Gastroesophageal sphincter (tissue), 4 donors: ENCODE measurements around the gene TXNDC17. TPM values are rescaled to one million over a fixed set of nuclear protein-coding genes. Genes with fewer than 3 reads are reported as not detected.

Experiments
- ATAC-seq: fragments of 150-250 bp; one replicate; pipeline ENCODE4 v1.9.1; 2016; ENCODE audit warnings: mild to moderate bottlenecking, moderate library complexity
- H3K27ac ChIP-seq, 4 donors: fragments of 200-600 bp; sonication (generic) in 3 of 4; 1 replicate in 3 of 4; 2 replicates in 1 of 4; pipeline ENCODE4 v1.5.1; 2016 to 2019
- H3K27me3 ChIP-seq: fragments of 200-600 bp; sonication (generic); one replicate; pipeline ENCODE4 v1.5.1; 2019
- H3K36me3 ChIP-seq, 2 donors: fragments of 200-600 bp; sonication (generic); one replicate each; pipeline ENCODE4 v1.5.1; 2019; ENCODE audit warnings: control low read depth in 1 of 2
- H3K4me1 ChIP-seq, 3 donors: fragments of 200-600 bp; sonication (generic); 1 replicate in 2 of 3; 2 replicates in 1 of 3; pipeline ENCODE4 v1.5.1; 2016 to 2019; ENCODE audit warnings: control low read depth in 2 of 3
- H3K4me3 ChIP-seq, 2 donors: fragments of 200-600 bp; sonication (generic); one replicate each; pipeline ENCODE4 v1.5.1; 2019; ENCODE audit warnings: mild to moderate bottlenecking in 1 of 2, moderate library complexity in 1 of 2
- H3K9me3 ChIP-seq, 3 donors: fragments of 200-600 bp; sonication (generic); one replicate each; pipeline ENCODE4 v1.5.1; 2017 to 2019; ENCODE audit warnings: control low read depth in 2 of 3
- CTCF ChIP-seq, 4 experiments: fragments of 200-600 bp in 2 of 4; fragments of 450-650 bp in 2 of 4; sonication (generic) in 1 of 4; IDR thresholded peaks; one replicate each; pipeline ENCODE4 v1.5.1; 2017 to 2019; ENCODE audit warnings: antibody characterized with exemption in 4 of 4, mild to moderate bottlenecking in 2 of 4, moderate library complexity in 2 of 4
- EP300 ChIP-seq: sonication (generic); formaldehyde crosslinking; IDR thresholded peaks from one replicate; pipeline ENCODE4 v1.6.1; 2017; ENCODE audit warnings: antibody characterized with exemption, mild to moderate bottlenecking
- POLR2A ChIP-seq, 2 donors: fragments of 450-650 bp; IDR thresholded peaks; one replicate each; pipeline ENCODE4 v1.6.1; 2017; ENCODE audit warnings: antibody characterized with exemption in 2 of 2, mild to moderate bottlenecking in 2 of 2, moderate library complexity in 1 of 2
- POLR2AphosphoS5 ChIP-seq: sonication (generic); formaldehyde crosslinking; IDR thresholded peaks from one replicate; pipeline ENCODE4 v1.6.1; 2017; ENCODE audit warnings: antibody characterized with exemption
- WGBS, 2 donors: methylation state at CpG; one replicate each; pipeline ENCODE4 v1.1.5; 2018; ENCODE audit warnings: low coverage in 1 of 2; 5-methylcytosine and 5-hydroxymethylcytosine counted together
- total RNA-seq, 4 donors: library from RNA; depleted of rRNA; stranded (reverse); fragments of >200 nt; gene quantifications; one replicate each; pipeline ENCODE4 v1.1.0, GENCODE V29; 2016

The TXNDC17 gene
- total RNA-seq, 4 donors from 2014 or later, result 41.2 to 85.8 (median 68.2) TPM

GRCh38 chr17:6639014-6639585 is 1.8 kb upstream of the TXNDC17 start:
- no peak for TF ChIP-seq POLR2AphosphoS5
- no peak for TF ChIP-seq CTCF (IDR thresholded peaks at IDR 0.05)
- no peak for TF ChIP-seq EP300
- no peak for TF ChIP-seq POLR2A (IDR thresholded peaks at IDR 0.05)
- Histone ChIP-seq H3K36me3 (peaks cover 0 to 28% of the 10 kb centered on the region in 2 donors), H3K4me3 (peak overlapping the region; percentile 73 to 93), H3K27ac (peak overlapping the region in 1 of 4 donors; percentile 88), H3K27me3 (no peaks in the 10 kb centered on the region), H3K9me3 (no peaks in the 10 kb centered on the region), H3K4me1 (peaks cover 0 to 43% (median 19%) of the 10 kb centered on the region in 3 donors)
- WGBS, 2 donors, result 49% methylated on average over 3 of the region's 15 CpGs; no CpG with 5 or more reads in 1 of the 2 donors
- no peak for ATAC-seq

GRCh38 chr17:6639586-6640535 is 999 bp upstream of the TXNDC17 start:
- Histone ChIP-seq H3K4me1 (peaks cover 0 to 43% (median 19%) of the 10 kb centered on the region in 3 donors), H3K36me3 (peaks cover 0 to 28% of the 10 kb centered on the region in 2 donors), H3K27me3 (no peaks in the 10 kb centered on the region), H3K27ac (peak overlapping the region; percentile 74 to 88 (median 88)), H3K9me3 (no peaks in the 10 kb centered on the region), H3K4me3 (peak overlapping the region; percentile 73 to 93)
- peak; percentile 44 for ATAC-seq
- 0% methylated on average over 17 to 18 of the region's 67 CpGs for WGBS, 2 donors
- no peak for TF ChIP-seq CTCF (IDR thresholded peaks at IDR 0.05)
- TF ChIP-seq POLR2A (IDR thresholded peaks at IDR 0.05), result no peak
- TF ChIP-seq POLR2AphosphoS5, result no peak
- TF ChIP-seq EP300, result no peak

- no peak for ATAC-seq
- Histone ChIP-seq H3K27me3 (no peaks in the 10 kb centered on the region), H3K27ac (peak overlapping the region; percentile 74 to 88 (median 88)), H3K36me3 (peaks cover 0 to 33% of the 10 kb centered on the region in 2 donors), H3K4me1 (peaks cover 0 to 51% (median 19%) of the 10 kb centered on the region in 3 donors), H3K9me3 (no peaks in the 10 kb centered on the region), H3K4me3 (peak overlapping the region; percentile 73 to 93)
- TF ChIP-seq POLR2AphosphoS5 (no peak), EP300 (no peak), POLR2A (IDR thresholded peaks at IDR 0.05) (no peak), CTCF (IDR thresholded peaks at IDR 0.05) (no peak)
- 0 to 6% methylated on average over 12 to 15 of the region's 20 CpGs for WGBS, 2 donors
Observed at GRCh38 chr17:6641247-6641863, 495 bp downstream of the TXNDC17 start.

GRCh38 chr17:6642592-6642991 is 1.7 kb downstream of the TXNDC17 start:
- Histone ChIP-seq H3K9me3 (no peaks in the 10 kb centered on the region), H3K27me3 (no peaks in the 10 kb centered on the region), H3K27ac (no peak overlapping the region), H3K36me3 (peaks cover 0 to 46% of the 10 kb centered on the region in 2 donors), H3K4me1 (peaks cover 0 to 54% (median 19%) of the 10 kb centered on the region in 3 donors), H3K4me3 (no peak overlapping the region)
- no peak for TF ChIP-seq POLR2AphosphoS5
- WGBS, 2 donors, result 77 to 86% methylated on average over 2 of the region's 2 CpGs
- no peak for ATAC-seq

GRCh38 chr17:6643451-6644125 is 2.7 kb downstream of the TXNDC17 start:
- 70 to 71% methylated on average over 4 of the region's 5 CpGs for WGBS, 2 donors
- Histone ChIP-seq H3K27ac (no peak overlapping the region), H3K36me3 (peaks cover 0 to 56% of the 10 kb centered on the region in 2 donors), H3K4me3 (no peak overlapping the region), H3K9me3 (no peaks in the 10 kb centered on the region), H3K27me3 (no peaks in the 10 kb centered on the region), H3K4me1 (peaks cover 0 to 49% (median 14%) of the 10 kb centered on the region in 3 donors)
- ATAC-seq, result no peak
- TF ChIP-seq CTCF (IDR thresholded peaks at IDR 0.05) (no peak), POLR2AphosphoS5 (no peak), EP300 (no peak), POLR2A (IDR thresholded peaks at IDR 0.05) (no peak)
